Lung (tissue), 12 donors: ENCODE data around the gene MAN2A2. TPM values are rescaled to one million over a fixed set of nuclear protein-coding genes. Genes with fewer than 3 reads are reported as not detected.
"Not testable (repeated sequence)": the region's sequence is repeated elsewhere in the genome, so short reads cannot be mapped to it uniquely, and the experiment has no call there.

ENCODE experiments used
- ATAC-seq: fragments of 200-7000 bp; cut with Tn5 transposase; one replicate; pipeline ENCODE4 v1.9.1; 2020; ENCODE audit warnings: moderate number of reproducible peaks; ENCODE audit not compliant: insufficient read depth, low FRiP score
- DNase-seq, 3 donors: peaks; one replicate each; pipeline ENCODE4 v3.0.0-alpha.2; 2013 to 2017
- H3K27ac ChIP-seq, 2 donors: one replicate each; pipeline ENCODE4 v1.5.1; 2013; ENCODE audit warnings: mild to moderate bottlenecking in 2 of 2, moderate library complexity in 2 of 2, control low read depth in 1 of 2, inconsistent platforms in 1 of 2, low read depth in 1 of 2, low read length in 1 of 2
- H3K27me3 ChIP-seq, 3 donors: one replicate each; pipeline ENCODE4 v1.5.1; 2013; ENCODE audit warnings: low read length in 2 of 3; ENCODE audit not compliant: control insufficient read depth in 3 of 3, insufficient read depth in 3 of 3
- H3K36me3 ChIP-seq, 4 donors: one replicate each; pipeline ENCODE4 v1.5.1; 2013; ENCODE audit warnings: low read length in 4 of 4, mild to moderate bottlenecking in 1 of 4, moderate library complexity in 1 of 4; ENCODE audit not compliant: control insufficient read depth in 4 of 4, insufficient read depth in 4 of 4
- H3K4me1 ChIP-seq, 5 donors: one replicate each; pipeline ENCODE4 v1.5.1; 2013; ENCODE audit warnings: low read length in 5 of 5, mild to moderate bottlenecking in 2 of 5, moderate library complexity in 1 of 5; ENCODE audit not compliant: control insufficient read depth in 5 of 5, insufficient read depth in 5 of 5
- H3K4me3 ChIP-seq: one replicate; pipeline ENCODE4 v1.5.1; 2013; ENCODE audit warnings: mild to moderate bottlenecking, control low read depth, moderate library complexity
- H3K9ac ChIP-seq, 2 donors: one replicate each; pipeline ENCODE4 v1.5.1; 2013; ENCODE audit warnings: low read length in 2 of 2, control low read depth in 1 of 2; ENCODE audit not compliant: insufficient read depth in 1 of 2
- H3K9me3 ChIP-seq, 4 donors: one replicate each; pipeline ENCODE4 v1.5.1; 2013; ENCODE audit warnings: low read length in 3 of 4, mild to moderate bottlenecking in 1 of 4, moderate library complexity in 1 of 4; ENCODE audit not compliant: control insufficient read depth in 4 of 4, insufficient read depth in 3 of 4
- CTCF ChIP-seq: IDR thresholded peaks from 2 replicates; pipeline ENCODE4 v1.5.1; 2012; ENCODE audit warnings: mild to moderate bottlenecking; ENCODE audit errors: control extremely low read depth, extremely low read depth
- WGBS, 2 donors: extraction: QIAGEN DNeasy Blood & Tissue Kit; methylation state at CpG; one replicate each; pipeline ENCODE4 v1.1.7; 2013; 5-methylcytosine and 5-hydroxymethylcytosine counted together
- polyA plus RNA-seq, 2 donors: library from polyadenylated mRNA; stranded (reverse); fragments of 200-250 nt; gene quantifications; one replicate each; pipeline ENCODE4 v1.2.1, GENCODE V29; 2013
- total RNA-seq, 2 donors: library from RNA; depleted of rRNA in 1 of 2; stranded (reverse); fragments of >200 nt in 1 of 2; gene quantifications; one replicate each; pipeline ENCODE4 v1.2.1, GENCODE V29; 2014 to 2021
- donor health status: control.
- donor health status: control.
- donor health status: Bipolar disorder and iron deficiency.
- donor health status: healthy.
- donor health status: DM: yes; HTN: yes; CAD: no.

The MAN2A2 gene
- total and polyA plus RNA-seq, 4 donors = 34.1 to 82.9 (median 60.1) TPM

DNA sequence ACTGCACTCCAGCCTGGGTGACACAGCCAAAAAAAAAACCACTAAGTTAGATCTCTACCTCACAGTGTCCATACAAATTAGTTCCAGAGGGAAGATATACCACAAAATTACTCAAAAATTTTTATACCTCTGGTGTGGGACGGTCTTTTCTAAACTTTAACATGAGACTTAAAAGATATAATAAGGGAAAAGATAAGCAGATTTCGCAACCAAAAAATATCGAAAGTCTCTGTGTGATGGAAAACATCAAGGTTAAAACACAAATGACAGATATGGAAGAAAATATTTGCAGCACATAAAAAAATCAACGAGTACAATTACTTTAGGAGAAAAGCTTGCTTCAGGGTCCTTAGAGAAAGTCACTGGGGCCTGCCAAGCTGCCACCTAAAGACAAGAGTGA, 18.8 kb downstream of the MAN2A2 start:
- Histone ChIP-seq H3K4me3 (no peak overlapping the region), H3K9me3 (no peaks in the 10 kb centered on the region), H3K27me3 (no peaks in the 10 kb centered on the region), H3K9ac (no peak overlapping the region), H3K36me3 (peaks cover 20 to 32% (median 25%) of the 10 kb centered on the region in 4 donors), H3K4me1 (no peaks in the 10 kb centered on the region), H3K27ac (no peak overlapping the region)
- no peak for TF ChIP-seq CTCF
- no peak for DNase-seq
- ATAC-seq = no peak
- 84 to 87% methylated on average over 4 of the region's 4 CpGs for WGBS, 2 donors

DNA sequence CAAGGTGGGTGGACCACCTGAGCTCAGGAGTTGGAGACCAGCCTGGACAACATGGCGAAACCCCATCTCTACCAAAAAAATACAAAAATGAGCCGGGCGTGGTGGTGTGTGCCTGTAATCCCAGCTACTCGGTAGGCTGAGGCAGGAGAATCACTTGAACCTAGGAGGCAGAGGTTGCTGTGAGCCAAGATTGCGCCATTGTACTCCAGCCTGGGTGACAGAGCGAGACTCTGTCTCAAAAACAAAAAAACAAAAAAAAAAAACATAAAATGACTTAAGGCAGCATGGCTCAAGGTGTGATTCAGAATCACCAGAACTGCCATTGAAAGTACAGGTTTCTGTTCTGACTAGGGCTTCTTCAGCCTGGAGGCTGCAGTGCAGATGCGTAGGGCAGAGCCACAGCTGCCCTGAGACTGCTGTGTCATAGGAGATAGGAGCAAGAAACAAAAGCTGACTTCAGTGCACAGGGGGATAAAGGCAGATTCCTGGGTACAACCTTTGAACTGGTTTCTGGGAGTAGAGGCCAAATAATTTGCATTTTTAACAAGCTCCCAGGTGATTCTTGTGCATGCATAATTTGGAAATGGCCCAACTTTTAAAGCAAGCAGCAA, 19.7 kb downstream of the MAN2A2 start:
- DNase-seq, ATAC-seq, H3K4me3 ChIP-seq, H3K9ac ChIP-seq, H3K27ac ChIP-seq, H3K4me1 ChIP-seq, H3K27me3 ChIP-seq, H3K9me3 ChIP-seq: not testable (repeated sequence)
- H3K36me3 ChIP-seq = peaks cover 16 to 24% (median 19%) of the 10 kb centered on the region in 4 donors
- WGBS, 2 donors = 90 to 95% methylated on average over 7 of the region's 7 CpGs

- H3K4me1 ChIP-seq = peaks cover 0 to 3% (median 0%) of the 10 kb centered on the region in 5 donors
- no peaks in the 10 kb centered on the region for H3K27me3 ChIP-seq
- no peaks in the 10 kb centered on the region for H3K9me3 ChIP-seq
- no peak for ATAC-seq
- H3K36me3 ChIP-seq = peaks cover 6 to 17% (median 10%) of the 10 kb centered on the region in 4 donors
- WGBS, 2 donors = 86 to 92% methylated on average over 5 of the region's 5 CpGs
- no peak overlapping the region for H3K4me3 ChIP-seq
- no peak for DNase-seq
- no peak overlapping the region for H3K27ac ChIP-seq
- H3K9ac ChIP-seq = no peak overlapping the region
- no peak for TF ChIP-seq CTCF
Observed at GRCh38 chr15:90924375-90924774, 21.3 kb downstream of the MAN2A2 start.

DNA sequence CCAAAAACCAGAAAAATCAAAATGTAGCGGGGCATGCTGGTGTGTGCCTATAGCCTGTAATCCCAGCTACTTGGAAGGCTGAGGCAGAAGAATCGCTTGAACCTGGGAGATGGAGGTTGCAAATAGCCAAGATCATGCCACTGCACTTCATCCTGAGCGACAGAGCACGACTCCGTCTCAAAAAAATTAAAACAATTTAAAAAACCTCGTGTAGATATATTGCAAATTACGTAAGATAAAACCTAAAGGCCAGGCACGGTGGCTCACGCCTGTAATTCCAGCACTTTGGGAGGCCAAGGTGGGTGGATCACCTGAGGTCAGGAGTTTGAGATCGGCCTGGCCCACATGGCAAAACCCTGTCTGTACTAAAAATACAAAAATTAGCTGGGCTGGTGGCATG, 23.7 kb downstream of the MAN2A2 start:
- 91 to 95% methylated on average over 10 of the region's 10 CpGs for WGBS, 2 donors
- not testable (repeated sequence) for H3K27ac ChIP-seq, DNase-seq

DNA sequence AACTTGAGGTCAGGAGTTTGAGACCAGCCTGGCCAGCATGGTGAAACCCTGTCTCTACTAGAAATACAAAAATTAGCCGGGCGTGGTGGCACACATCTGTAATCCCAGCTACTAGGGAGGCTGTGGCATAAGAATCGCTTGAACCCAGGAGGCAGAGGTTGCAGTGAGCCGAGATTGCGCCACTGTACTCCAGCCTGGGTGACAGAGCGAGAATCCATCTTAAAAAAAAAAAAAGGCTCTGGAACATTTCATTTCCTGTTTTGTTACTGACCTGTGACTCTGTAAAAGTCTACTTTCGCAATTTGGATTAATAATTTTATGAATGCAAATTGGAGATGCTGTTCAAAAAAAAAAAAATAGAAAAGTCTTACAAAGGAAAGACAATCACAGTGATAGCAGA, 25.0 kb downstream of the MAN2A2 start:
- H3K27ac ChIP-seq, H3K27me3 ChIP-seq, H3K9ac ChIP-seq, ATAC-seq, H3K36me3 ChIP-seq, DNase-seq, H3K9me3 ChIP-seq, H3K4me3 ChIP-seq: not testable (repeated sequence)
- 47 to 78% methylated on average over 7 of the region's 7 CpGs for WGBS, 2 donors
- H3K4me1 ChIP-seq = peaks cover 0 to 18% (median 7%) of the 10 kb centered on the region in 5 donors

More for the DNA sequence above, 23.7 kb downstream of the MAN2A2 start:
- ATAC-seq, H3K36me3 ChIP-seq, H3K9ac ChIP-seq, H3K27me3 ChIP-seq, H3K9me3 ChIP-seq, H3K4me3 ChIP-seq: not testable (repeated sequence)
- peaks cover 0 to 13% (median 4%) of the 10 kb centered on the region in 5 donors for H3K4me1 ChIP-seq
